ENCODE results near the gene RRAD.

The RRAD gene

DNA sequence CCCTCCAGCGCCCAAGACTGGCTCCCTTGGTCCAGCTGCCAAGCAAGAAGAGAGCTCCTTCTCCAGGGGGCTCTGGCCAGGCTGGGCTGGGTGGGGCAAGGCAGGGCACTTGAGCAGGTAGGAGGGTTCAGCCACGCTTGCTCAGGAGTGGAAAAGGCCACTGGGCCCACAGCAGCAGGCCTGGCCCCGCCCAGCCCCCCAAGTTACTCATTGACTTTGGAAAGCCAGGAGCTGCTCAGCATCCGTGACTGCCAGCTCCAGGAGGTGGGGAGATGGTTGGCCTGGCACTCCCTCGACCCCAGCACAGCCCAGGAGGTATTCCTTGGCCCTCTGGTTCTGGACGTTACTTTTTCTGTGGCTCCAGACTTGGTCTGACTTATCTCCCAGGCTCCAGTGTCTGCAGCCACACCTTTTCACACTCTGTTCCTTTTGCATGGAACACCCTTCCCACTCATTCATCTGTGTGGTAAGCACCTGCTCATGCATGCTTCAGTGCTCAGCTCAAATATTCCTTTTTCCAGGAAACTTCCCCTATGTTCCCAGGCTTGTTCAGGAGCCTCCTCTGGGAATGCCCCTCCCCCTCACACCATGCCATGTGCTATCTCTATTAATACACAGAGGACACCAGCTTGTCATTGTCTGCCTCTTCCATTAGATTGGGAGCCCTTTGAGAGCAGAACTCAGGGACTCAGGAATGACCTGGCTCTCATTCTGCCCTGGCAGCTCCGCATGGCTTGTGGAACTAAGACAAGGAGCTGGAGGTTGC, 6.3 kb downstream of the RRAD start, which contains the start of gene CDH16:
CDH16 (minus strand) TSS at position 83 of the 766 bp plus-strand sequence. CDS start 820 bp downstream, outside the sequence.
- FAIRE-seq = no peak
- TF ChIP-seq, protein P1, sequence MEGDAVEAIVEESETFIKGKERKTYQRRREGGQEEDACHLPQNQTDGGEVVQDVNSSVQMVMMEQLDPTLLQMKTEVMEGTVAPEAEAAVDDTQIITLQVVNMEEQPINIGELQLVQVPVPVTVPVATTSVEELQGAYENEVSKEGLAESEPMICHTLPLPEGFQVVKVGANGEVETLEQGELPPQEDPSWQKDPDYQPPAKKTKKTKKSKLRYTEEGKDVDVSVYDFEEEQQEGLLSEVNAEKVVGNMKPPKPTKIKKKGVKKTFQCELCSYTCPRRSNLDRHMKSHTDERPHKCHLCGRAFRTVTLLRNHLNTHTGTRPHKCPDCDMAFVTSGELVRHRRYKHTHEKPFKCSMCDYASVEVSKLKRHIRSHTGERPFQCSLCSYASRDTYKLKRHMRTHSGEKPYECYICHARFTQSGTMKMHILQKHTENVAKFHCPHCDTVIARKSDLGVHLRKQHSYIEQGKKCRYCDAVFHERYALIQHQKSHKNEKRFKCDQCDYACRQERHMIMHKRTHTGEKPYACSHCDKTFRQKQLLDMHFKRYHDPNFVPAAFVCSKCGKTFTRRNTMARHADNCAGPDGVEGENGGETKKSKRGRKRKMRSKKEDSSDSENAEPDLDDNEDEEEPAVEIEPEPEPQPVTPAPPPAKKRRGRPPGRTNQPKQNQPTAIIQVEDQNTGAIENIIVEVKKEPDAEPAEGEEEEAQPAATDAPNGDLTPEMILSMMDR (IDR thresholded peaks at IDR 0.05; ENCODE audit: insufficient read depth, missing control alignments) = no peak
- DNase-seq (ENCODE audit: insufficient read length, low spot score) = no peak

DNA sequence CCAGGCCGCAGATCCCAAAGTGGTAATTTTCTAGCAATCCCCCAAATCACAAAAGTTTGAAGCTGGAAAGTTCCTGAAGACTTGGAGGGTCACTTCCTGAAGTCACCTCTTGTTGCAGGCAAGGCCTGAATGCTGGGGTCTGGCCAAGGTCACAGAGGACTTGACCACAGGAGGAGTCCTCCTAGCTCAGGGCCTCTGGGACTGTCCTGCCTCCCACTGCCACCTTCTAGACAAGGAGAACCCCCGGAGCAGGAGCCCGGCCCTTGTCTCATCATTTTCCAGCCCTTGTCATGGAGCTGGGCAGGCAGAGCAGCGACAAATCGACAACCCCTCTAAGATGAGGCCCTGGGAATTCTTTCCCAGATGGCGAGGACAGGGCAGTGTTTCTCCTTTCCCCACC, 7.0 kb downstream of the RRAD start:
- TF ChIP-seq, protein P1 (IDR thresholded peaks at IDR 0.05; ENCODE audit: insufficient read depth, missing control alignments) = no peak
- FAIRE-seq = no peak
- no peak for DNase-seq (ENCODE audit: insufficient read length, low spot score)

DNA sequence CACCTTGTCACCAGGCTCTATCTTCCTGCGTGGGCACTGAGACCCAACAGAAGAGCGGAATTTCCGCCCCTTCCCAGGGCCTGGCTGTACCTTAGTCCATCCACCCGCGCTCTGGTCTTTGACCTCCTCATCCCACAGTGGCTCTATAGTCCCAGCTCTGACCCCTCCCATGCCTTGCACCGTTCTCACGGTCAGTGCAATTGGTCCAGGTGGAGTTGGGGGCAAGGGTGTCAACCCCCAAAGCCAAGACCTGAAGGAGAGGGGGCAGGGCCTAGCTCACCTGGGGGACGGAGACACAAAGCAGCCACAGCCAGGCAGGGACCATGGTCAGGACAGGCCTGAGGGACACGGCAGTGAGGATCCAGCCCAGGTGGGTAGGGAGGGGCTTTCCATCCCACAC, 7.6 kb downstream of the RRAD start:
- TF ChIP-seq, protein P1 (IDR thresholded peaks at IDR 0.05; ENCODE audit: insufficient read depth, missing control alignments) = no peak
- FAIRE-seq (no peak), DNase-seq (ENCODE audit: insufficient read length, low spot score) (no peak)

DNA sequence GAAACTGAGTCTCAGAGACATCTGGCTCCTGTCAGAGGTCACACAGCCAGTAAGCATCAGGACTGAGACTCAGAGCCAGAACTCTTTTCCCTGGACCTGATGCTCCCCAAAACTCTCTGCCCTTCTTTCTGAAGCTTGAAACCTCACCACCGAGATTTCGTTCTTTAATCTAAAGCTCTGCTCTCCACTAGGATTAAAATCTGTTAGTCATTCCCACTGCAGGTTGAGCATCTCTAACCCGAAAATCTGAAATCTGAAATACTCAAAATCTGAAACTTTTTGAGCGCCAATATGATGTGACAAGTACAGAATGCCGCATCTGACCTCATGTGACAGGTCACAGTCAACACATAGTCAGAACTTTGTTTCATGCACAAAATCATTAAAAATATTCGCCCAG, 8.8 kb downstream of the RRAD start:
- TF ChIP-seq, protein P1 (IDR thresholded peaks at IDR 0.05; ENCODE audit: insufficient read depth, missing control alignments) = no peak
- DNase-seq (ENCODE audit: insufficient read length, low spot score) = no peak
- no peak for FAIRE-seq

DNA sequence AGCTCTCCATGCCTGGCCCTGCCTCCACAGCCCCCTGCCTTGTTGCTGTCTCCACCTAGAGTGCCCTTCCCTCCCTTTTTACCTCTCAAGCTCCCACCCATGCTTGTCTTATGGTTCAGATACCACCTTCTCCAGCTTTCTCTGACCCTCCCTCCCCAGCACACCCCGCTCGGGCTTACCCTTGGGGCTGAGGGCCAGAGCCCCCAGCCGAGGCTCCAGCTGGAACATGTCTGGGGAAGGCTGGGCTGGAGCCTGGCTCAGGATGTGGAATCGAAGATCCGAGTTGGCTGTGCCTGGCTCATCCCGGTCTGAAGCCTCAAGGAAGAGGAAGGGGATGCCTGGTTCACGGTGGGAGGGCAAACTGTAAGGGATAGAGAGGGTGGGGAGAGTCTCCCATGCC, 10.3 kb downstream of the RRAD start:
- FAIRE-seq (no peak), DNase-seq (ENCODE audit: insufficient read length, low spot score) (no peak)
- TF ChIP-seq, protein P1 (IDR thresholded peaks at IDR 0.05; ENCODE audit: insufficient read depth, missing control alignments) = no peak

DNA sequence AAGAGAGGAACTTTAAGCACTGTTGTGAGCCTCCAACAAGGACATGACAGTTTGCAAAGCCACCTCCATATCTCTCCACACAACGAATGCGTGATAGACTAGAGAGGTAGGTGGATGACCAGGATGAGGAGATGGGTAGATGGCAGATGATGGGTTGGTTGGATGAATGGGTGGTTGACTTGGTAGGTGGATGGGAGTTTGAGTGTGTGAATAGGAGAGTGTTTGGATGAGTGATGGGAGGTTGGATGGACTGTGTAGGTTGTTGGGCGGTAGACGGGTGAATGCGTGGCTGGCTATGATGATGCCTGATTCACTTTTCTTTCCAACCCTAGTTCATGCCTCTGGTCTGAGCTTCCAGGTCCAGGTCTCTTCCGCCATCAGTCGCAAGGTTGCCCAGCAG, 10.8 kb downstream of the RRAD start:
- FAIRE-seq (no peak), DNase-seq (ENCODE audit: insufficient read length, low spot score) (no peak)
- TF ChIP-seq, protein P1 (IDR thresholded peaks at IDR 0.05; ENCODE audit: insufficient read depth, missing control alignments) = no peak

DNA sequence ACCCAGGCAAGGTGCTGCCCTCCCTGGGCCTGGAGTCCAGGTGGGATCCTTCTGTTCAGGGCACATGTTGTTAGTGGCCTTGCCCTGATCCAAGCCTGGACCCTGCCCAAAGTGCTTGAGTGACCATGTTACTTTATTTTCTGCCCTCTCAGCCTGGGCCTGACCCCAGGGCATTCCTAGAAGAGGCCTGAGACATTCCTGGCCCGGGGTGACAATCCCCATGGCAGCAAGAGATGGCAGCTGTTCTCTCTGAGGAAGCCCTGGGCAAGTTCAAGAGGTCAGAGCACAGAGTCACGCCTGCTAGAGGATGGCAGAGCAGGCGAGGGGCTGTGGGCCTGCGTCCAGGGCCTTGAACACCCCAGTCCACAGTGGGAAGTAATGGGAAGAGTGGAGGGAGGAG, 11.6 kb downstream of the RRAD start:
- FAIRE-seq (no peak), DNase-seq (ENCODE audit: insufficient read length, low spot score) (no peak)
- TF ChIP-seq, protein P1 (IDR thresholded peaks at IDR 0.05; ENCODE audit: insufficient read depth, missing control alignments) = no peak
